Measurements from ENCODE around the gene SERTAD3. TPM values are rescaled to one million over a fixed set of nuclear protein-coding genes. Genes with fewer than 3 reads are reported as not detected.
A peak's percentile ranks its signal among the peaks of the same experiment; 100 is the strongest.

The SERTAD3 gene
- total RNA-seq, 2 donors from 2014 or later: 26.5 to 36.0 TPM

- Histone ChIP-seq H3K9ac (ENCODE audit: low read depth in 2 of 2, low read length in 2 of 2) (peak overlapping the region in 1 of 2 donors; percentile 52), H3K4me1 (peaks cover 8% of the 10 kb centered on the region), H3K27me3 (no peaks in the 10 kb centered on the region), H3K36me3 (peaks cover 3% of the 10 kb centered on the region), H3K4me3 (no peak overlapping the region), H3K9me3 (no peaks in the 10 kb centered on the region), H3K27ac (peak overlapping the region; percentile 94)
- DNase-seq: peak; percentile 88
- intact Hi-C loops (cut with DNase I): no loop called here
- no peak for TF ChIP-seq CTCF (IDR thresholded peaks at IDR 0.05)
Measured at GRCh38 chr19:40445780-40446262, 1.7 kb upstream of the SERTAD3 start.

- H3K27me3 ChIP-seq: no peaks in the 10 kb centered on the region
- no peaks in the 10 kb centered on the region for H3K9me3 ChIP-seq
- peaks cover 4% of the 10 kb centered on the region for H3K36me3 ChIP-seq
- peak overlapping the region; percentile 66 for H3K4me3 ChIP-seq
- peaks cover 8% of the 10 kb centered on the region for H3K4me1 ChIP-seq
- H3K9ac ChIP-seq (ENCODE audit: low read depth in 2 of 2, low read length in 2 of 2): peak overlapping the region; percentile 72 to 100
- TF ChIP-seq CTCF (IDR thresholded peaks at IDR 0.05): no peak
- no peak for DNase-seq
- intact Hi-C loops (cut with DNase I): no loop called here
- H3K27ac ChIP-seq: peak overlapping the region; percentile 94
Measured at GRCh38 chr19:40444825-40445312, 734 bp upstream of the SERTAD3 start.

- no peak for TF ChIP-seq CTCF (IDR thresholded peaks at IDR 0.05)
- Histone ChIP-seq H3K27ac (peak overlapping the region; percentile 94), H3K4me1 (peaks cover 8% of the 10 kb centered on the region), H3K9me3 (no peaks in the 10 kb centered on the region), H3K4me3 (peak overlapping the region; percentile 66), H3K9ac (ENCODE audit: low read depth in 2 of 2, low read length in 2 of 2) (peak overlapping the region; percentile 83 to 100), H3K27me3 (no peaks in the 10 kb centered on the region), H3K36me3 (peaks cover 4% of the 10 kb centered on the region)
- peak; percentile 99 for DNase-seq
- intact Hi-C loops (cut with DNase I): no loop called here
Measured at GRCh38 chr19:40443131-40443999, 770 bp downstream of the SERTAD3 start.

- intact Hi-C loops (cut with DNase I): no loop called here
Measured at GRCh38 chr19:40442328-40443130, 1.6 kb downstream of the SERTAD3 start.

More at GRCh38 chr19:40442328-40443130, 1.6 kb downstream of the SERTAD3 start:
- Histone ChIP-seq H3K9me3 (no peaks in the 10 kb centered on the region), H3K4me1 (peaks cover 8% of the 10 kb centered on the region), H3K27ac (peak overlapping the region; percentile 44), H3K4me3 (peak overlapping the region; percentile 66), H3K36me3 (peaks cover 4% of the 10 kb centered on the region), H3K9ac (ENCODE audit: low read depth in 2 of 2, low read length in 2 of 2) (peak overlapping the region in 1 of 2 donors; percentile 100), H3K27me3 (no peaks in the 10 kb centered on the region)
- TF ChIP-seq CTCF (IDR thresholded peaks at IDR 0.05): no peak
- DNase-seq: no peak

Measured in colonic mucosa (tissue), 4 donors.